ENCODE data around the gene FGF12.

DNA sequence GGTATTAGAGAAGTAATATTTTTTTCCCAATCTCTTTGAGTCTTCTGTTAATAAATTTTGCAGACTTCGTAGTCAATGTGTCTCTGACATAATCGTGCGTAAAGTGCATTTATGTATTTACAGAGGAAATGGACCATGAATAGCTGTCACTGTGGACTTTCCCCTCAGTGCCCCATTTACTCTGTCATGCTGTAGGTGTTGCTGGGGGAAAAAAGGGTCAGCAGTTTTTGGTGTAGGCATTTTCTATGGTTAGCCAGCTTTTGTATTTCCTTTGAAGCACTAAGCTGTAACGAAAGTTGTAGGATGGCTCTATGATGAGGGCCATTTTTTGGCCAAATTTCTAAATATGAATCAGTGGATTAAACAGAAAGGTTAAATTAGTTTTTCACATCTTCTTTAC lies 598.4 kb downstream of the FGF12 start:
- no peak for TF ChIP-seq TARDBP (IDR thresholded peaks at IDR 0.05)
- TF ChIP-seq ZNF384 (IDR thresholded peaks at IDR 0.05): no peak
- no peak for TF ChIP-seq NFRKB (IDR thresholded peaks at IDR 0.05)
- no peak for TF ChIP-seq SUZ12 (IDR thresholded peaks at IDR 0.05)
- TF ChIP-seq ARNT (IDR thresholded peaks at IDR 0.05): no peak
- TF ChIP-seq L3MBTL2 (conservative IDR thresholded peaks at IDR 0.05): no peak
